Raji (cell line): ENCODE results near the gene CDRT4.

Experiments
- POLR2A ChIP-seq: IDR thresholded peaks from 2 replicates; pipeline ENCODE4 v1.6.1; 2011; ENCODE audit warnings: low read depth, low read length, control low read depth; ENCODE audit not compliant: insufficient read depth

CDRT4 gene

DNA sequence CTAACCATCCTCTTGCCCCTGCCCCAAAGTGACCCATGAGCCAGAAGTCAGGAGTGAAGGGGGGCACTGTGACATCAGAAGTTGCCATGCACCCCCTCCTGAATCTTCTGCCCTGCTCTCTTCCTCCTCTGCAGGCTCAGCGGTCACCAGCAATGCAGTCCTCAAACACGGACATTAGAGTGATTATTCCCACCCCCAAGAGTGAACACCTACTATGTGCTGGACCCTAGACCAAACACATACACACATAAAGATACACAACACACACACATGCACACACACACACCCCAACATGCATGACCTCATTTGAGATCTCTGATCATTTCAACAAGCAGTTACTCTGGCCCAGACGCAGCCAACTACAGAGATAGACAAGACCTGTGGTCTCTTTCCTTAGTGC lies at the start of gene CDRT4:
TSS of gene CDRT4 (minus strand) at position 30 of the 400 bp plus-strand sequence. CDS start 27,383 bp downstream, outside the sequence.
- no peak for TF ChIP-seq POLR2A

DNA sequence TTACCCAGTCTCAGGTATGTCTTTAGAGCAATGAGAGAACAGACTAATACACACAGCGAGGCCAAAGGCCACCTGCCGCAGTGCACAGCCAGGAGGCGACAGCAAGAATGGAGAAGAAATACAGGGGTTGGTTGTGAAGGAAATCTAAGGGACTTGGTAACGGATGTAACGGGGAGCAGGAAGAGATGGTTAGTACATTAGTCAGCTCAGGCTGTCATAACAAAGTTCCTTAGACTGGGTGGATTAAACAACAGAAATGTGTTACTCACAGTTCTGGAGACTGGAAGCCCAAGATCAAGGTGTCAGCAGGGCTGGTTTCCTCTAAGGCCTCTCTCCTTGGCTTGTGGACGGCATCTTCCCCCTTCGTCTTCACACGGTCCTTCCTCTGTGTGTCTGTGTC lies 48.7 kb upstream of the CDRT4 start:
- TF ChIP-seq POLR2A, result no peak

DNA sequence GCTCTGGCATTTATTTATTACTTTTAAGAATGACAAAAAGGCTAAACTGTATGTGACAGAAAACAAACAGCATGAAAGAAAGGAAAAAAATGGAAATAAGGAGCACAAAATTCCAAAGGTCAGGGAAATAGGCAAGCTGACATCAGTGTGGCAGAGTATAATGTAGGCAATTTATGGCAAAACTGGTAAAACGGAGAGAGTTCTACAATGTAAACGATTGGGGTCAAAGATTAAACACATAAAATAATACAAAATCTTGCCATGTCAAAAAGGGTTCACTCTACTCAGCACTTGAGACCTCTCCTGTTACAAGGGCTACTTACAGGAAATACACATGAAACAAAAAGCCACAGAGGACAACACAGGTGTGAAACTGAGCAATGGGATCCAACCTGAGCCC lies 47.0 kb upstream of the CDRT4 start:
- TF ChIP-seq POLR2A, result no peak

DNA sequence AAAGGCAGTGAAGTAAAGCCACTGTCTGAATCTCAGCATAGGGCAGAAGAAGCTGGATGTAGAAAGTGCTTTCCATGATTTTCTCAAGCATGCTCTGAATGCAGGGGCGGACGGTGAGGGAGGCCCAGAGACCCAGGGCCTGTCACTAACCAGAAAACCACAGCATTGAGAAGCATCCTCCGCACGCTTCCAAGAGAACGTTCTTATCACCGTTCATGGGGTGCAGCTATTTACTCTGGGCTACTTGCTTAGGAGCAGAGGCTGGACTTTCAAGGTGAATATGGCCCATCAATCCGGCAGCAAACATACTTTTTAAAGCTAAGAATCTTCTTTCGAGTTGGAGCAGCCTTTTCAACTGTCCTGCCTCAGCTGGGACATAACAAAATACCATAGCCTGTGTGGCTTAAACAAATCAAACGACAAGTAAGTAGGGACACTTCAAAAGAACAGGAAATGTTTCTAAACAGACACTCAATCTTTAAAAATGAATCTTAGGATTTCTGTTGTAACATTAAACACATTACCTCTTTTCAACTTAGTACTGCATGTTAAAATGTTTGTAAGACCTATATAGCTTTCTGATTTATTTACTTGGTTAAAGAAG lies 46.5 kb upstream of the CDRT4 start:
- no peak for TF ChIP-seq POLR2A

DNA sequence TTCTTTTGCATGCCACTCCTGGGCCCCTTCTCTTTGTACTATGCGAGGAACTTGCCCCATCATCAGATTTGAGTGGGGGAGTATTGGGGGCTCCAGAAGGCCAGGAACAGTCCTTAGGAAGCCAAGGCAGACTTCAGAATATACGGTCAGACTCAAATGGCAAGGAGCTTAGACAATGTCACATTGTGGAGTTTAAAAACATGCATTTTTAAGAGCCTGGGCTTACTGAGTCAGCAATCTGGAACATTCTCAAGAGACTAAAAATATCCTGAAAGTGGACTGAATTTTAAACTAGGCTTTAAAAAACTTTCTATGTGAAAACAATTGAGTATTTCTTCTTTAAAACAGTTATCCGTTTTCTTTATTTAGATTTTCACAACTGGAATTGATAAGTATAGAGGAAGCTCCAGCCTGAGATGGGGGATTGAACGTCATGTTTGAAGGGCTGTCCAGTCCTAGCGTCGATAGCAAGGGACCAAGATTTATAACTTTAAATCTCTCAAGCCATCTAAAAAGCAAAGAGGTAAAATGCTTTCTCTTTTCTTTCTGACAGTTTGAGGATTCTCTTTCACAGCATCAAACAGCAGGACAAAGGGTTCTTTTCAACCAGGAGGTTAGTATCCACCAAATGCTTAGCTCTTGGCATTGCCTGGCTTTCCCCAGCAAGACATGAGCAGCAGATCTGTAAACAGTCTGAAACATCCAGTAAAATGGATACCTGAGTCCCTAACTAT lies 45.8 kb upstream of the CDRT4 start:
- TF ChIP-seq POLR2A, result no peak

DNA sequence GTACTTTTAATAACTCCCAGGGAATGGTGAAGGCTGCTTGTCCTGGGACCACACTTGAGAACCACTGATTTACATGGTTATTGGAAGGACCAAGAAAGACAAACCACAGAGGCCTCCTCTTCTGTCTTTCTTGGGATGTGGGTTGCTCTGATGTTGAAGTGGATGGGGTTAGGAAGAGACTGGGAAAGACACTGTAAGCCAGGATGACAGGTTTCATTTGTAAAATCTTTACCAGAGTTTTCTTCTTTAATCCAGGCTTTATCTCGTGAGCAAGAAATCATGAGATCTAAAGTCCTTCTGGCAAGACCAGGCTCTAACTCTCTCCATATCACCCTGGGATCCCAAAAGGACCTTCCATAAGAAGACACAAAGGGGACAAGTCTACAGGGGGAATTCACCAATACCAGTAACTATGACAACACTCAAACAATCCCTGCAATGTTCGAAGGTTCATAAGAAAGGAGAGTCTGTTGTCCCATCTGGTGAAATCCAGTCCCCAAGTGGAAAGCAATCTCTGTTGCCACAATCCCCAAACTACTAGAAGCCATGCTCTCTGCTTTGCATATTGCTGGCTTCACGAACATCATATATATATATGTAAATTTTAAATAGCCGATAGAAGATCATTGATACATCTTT lies 44.8 kb upstream of the CDRT4 start:
- TF ChIP-seq POLR2A, result no peak

DNA sequence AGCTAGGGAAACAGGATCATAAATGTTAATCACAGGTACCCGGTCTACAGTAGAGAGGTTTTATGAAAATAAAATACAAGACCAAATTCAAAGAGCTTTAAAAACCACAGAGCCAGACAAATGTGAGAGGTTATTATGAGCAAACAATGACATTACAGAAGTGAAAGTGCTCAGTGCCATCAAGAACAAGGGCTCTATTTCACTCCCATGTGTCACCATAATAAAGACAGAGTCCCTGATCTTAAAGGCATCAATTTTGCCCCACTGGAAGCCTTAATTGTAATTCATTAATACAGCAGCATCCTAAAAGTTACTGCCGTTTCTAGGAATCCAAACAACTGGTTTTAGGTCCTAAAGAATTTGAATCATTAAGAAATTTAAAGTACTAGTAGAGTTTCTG lies 43.7 kb upstream of the CDRT4 start:
- no peak for TF ChIP-seq POLR2A

DNA sequence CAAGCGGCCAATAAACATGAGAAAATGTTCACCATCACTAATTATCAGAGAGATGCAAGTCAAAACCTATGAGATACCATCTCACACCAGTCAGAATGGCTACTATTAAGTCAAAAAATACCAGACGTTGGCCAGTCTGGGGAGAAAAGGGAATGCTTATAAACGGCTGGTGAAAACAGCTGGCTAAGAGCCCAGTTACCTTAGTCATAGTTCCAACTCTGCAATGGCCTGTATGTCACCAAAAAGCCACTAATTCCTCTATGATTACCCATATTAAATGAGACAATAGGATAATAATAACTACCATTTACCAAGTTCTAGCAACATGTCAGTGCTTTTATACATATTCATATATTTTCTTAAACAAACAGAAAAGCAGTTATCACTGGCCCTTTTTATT lies 42.9 kb upstream of the CDRT4 start:
- no peak for TF ChIP-seq POLR2A

DNA sequence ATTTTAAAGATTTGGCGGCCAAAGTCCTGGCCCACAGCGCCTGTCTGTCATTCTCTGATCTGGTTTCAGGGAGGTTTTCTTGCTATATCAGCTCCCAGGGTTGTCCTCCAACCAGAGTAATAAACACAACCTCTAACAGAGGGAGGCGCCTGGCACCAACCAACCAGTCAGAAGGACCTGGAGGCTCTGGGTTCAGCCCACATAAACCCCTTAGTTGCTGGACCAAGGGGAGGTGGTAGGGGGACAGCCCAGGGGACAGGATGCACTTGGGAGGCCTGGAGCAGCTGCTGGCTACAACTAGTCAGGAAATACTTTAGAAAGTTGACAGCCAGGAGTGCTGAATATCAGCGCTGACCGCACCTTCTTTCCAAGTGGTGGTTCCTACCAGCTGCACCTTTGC lies 41.7 kb upstream of the CDRT4 start:
- no peak for TF ChIP-seq POLR2A

DNA sequence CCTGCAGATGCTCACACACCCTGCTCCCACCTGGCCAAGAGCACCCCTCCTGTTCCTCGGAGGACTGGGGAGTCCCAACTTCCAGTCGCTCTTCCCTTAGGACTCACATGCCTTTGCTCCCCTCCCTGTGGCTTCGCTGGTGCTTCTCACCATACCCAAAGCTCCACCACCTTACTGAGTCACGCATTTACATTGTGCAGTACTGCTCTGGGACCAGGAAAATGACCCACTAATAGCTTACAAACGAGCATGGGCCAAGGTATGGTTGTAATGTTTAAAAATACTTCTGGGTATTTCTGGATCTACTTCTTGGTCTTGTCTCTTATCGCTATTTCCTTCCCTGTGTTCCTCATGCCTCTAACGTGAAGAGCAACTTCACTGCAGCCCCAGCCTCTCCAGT lies 41.0 kb upstream of the CDRT4 start:
- TF ChIP-seq POLR2A, result no peak

DNA sequence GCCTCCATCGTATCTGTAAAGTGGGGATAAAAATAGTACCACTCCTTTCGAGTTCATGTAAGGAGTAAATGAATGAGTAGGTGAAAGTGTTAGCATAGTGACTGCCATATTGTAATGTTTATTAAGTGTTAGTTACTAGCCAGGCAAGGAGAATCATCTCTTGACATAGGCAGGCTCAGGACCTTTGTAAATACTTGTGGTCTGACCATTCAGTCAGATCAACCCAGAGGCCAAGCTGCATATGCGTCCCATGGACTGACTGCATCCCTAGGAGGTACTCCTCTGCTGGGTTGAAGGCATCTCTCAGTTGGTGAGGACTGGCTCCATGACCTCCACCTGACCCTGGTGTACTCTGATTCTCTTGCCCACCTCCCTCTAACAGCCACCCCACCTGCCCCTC lies 40.5 kb upstream of the CDRT4 start:
- no peak for TF ChIP-seq POLR2A

DNA sequence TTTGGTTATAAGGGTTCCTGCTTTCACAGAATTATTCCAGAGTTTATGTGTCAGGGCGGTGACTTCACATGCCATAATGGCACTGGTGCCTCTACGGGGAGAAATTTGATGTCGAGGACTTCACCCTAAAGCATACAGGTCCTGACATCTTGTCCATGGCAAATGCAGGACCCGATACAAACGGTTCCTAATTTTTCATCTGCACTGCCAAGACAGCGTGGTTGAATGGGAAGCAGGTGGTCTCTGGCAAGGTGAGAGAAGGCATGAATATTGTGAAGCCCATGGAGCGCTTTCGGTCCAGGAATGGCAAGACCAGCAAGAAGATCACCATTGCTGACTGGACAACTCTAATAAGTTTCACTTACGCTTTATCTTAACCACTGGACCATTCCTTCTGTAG lies 39.6 kb upstream of the CDRT4 start:
- no peak for TF ChIP-seq POLR2A

DNA sequence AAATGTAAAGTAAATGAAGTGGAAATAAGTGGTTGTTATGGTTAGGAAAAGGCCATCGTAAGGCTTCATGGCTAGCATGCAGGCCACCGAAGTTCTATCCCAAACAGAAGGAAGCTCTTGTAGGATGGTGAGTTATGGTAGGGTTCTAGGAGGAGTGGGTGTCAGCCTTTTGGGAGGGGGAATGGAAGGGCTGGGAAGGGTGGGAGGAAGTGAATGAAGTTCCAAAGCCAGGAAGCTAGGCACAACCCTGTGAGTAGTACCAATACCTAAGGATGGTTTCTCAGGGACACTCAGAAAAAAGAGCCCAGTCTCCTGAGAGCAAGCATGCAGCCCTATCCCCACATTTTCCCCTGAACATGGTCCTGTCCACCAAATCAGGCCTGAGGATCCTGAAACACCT lies 36.3 kb upstream of the CDRT4 start:
- TF ChIP-seq POLR2A, result no peak

DNA sequence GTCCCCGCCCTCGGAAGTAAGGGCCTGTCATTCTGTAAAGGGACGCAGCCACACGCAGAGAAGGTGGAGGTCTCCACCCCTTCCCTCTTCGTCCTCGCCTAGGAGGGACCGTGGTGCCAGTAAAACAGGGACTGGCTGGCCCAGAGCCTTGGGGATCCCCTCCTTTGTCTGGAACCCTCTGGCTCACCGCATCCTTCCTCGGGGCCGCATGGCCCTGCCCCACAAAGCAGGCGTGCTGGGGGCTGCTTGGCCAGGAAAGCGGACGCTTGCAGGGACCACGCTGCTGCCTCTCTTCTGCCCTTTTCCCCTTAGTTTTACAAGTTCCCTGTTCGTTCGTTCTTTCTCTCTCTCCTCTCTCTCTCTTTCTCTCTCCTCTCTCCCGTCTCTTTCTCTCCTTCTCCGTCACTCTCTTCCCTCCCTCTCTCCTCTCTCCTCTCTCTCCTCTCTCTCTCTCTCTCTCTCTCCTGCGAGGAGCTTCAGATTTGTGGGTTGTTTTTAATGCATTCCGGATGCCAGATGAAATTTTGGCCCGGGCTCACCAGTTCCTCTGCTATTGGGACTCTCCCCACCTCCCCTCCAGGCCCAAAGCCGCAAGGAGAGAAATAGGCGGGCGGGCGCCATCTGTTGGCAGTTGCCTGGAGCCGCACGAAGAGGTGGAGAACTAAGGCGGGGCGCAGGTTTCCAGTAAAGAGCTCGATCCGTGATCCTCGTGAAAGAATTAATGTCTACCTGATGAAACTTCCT lies 35.1 kb upstream of the CDRT4 start:
- TF ChIP-seq POLR2A, result no peak

DNA sequence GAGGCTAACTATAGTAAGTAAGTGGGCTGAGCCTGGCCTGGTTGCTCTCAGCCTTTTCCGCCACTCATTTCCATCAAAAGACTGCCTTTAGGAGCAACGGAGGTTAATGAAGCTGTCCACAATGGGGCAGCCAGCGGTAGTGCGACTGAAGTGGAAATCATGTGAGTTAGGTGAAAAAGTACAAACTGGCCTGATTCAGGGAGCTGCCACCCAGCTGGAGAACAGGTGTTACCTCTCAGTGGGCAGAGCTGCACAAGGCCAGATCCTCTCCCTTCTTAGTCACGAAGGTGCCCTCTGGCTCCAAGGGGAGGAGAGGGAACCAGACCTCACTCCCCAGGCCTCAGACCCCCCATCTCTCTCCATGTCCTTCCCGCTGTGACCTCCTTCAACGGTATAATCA lies 34.4 kb upstream of the CDRT4 start:
- TF ChIP-seq POLR2A, result no peak

DNA sequence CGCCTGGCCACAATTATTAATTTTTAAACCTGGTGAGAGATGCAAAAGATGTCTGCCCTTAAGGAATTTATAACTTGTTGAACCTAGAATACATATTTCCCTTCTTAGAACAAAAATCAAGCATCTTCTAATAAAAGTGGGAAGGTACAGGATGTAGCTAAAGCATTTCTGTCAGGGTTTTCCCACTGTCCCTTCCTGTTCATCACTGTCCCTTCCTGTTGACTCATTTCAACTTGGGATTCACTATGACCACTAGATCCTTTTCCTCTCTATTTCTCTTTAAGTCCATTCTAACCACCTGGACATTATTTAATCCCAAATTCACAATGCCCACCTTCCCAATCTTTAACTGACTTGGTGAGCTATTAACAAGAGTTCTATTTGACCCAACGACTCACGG lies 33.9 kb upstream of the CDRT4 start:
- no peak for TF ChIP-seq POLR2A
